Left lung (tissue), 10 donors: ENCODE data around the gene GALNS. TPM values are rescaled to one million over a fixed set of nuclear protein-coding genes. Genes with fewer than 3 reads are reported as not detected.
A peak's percentile ranks its signal among the peaks of the same experiment; 100 is the strongest.

Experiments used
- ATAC-seq: fragments of 200-7000 bp; cut with Tn5 transposase; one replicate; pipeline ENCODE4 v1.9.1; 2020; ENCODE audit warnings: moderate library complexity
- DNase-seq, 4 donors: peaks; one replicate each; pipeline ENCODE4 v3.0.0-alpha.2; 2013 to 2020
- H3K27ac ChIP-seq, 2 donors: fragments of 200-600 bp; sonication (generic) in 1 of 2; one replicate each; pipeline versions ENCODE4 v1.5.0 to v1.8.0; 2020 to 2021
- H3K27me3 ChIP-seq, 2 donors: fragments of 200-600 bp; sonication (generic) in 1 of 2; one replicate each; pipeline versions ENCODE4 v1.5.0 to v1.8.0; 2020 to 2021
- H3K36me3 ChIP-seq, 2 donors: fragments of 200-600 bp; sonication (generic) in 1 of 2; one replicate each; pipeline versions ENCODE4 v1.5.0 to v1.8.0; 2020 to 2021
- H3K4me1 ChIP-seq, 2 donors: fragments of 200-600 bp; one replicate each; pipeline ENCODE4 v1.8.0; 2021
- H3K4me3 ChIP-seq, 2 donors: fragments of 200-600 bp; sonication (generic) in 1 of 2; one replicate each; pipeline versions ENCODE4 v1.5.0 to v1.8.0; 2020 to 2021; ENCODE audit warnings: mild to moderate bottlenecking in 1 of 2
- H3K9me3 ChIP-seq, 2 donors: fragments of 200-600 bp; sonication (generic) in 1 of 2; one replicate each; pipeline versions ENCODE4 v1.5.0 to v1.8.0; 2020 to 2021
- CTCF ChIP-seq, 2 donors: fragments of 200-600 bp; sonication (generic) in 1 of 2; IDR thresholded peaks; one replicate each; pipeline versions ENCODE4 v1.5.0 to v1.8.0; 2021; ENCODE audit warnings: antibody characterized with exemption in 2 of 2
- intact Hi-C, 2 donors: fragments of 100-400 bp; cut with DNase I; formaldehyde crosslinking; loops; one replicate each; pipeline versions ENCODE4 v1.11.2 to v1.14.2; 2022
- polyA plus RNA-seq, 6 donors: library from polyadenylated mRNA; unstranded; fragments of 120-200 nt; gene quantifications; one replicate each; pipeline ENCODE4 v1.2.1, GENCODE V29; 2013; ENCODE audit not compliant: insufficient read length in 6 of 6
- total RNA-seq, 2 donors: library from RNA; stranded (reverse); fragmentation: NEBNext Ultra II Directional; extraction: Animal tissue kit (Norgen Biotek cat#: 25700); gene quantifications; one replicate each; pipeline ENCODE4 v1.2.1, GENCODE V29; 2021
- donor health status: DM: no; HTN: yes; CAD: no.
- donor health status: DM: no; HTN: no; CAD: no.

The GALNS gene
- total and polyA plus RNA-seq, 8 donors = 23.8 to 46.5 (median 31.9) TPM

- H3K27me3 ChIP-seq = no peaks in the 10 kb centered on the region
- intact Hi-C loops = no loop called here
- TF ChIP-seq CTCF (IDR thresholded peaks at IDR 0.05) = no peak
- H3K4me1 ChIP-seq = no peaks in the 10 kb centered on the region
- ATAC-seq (no peak), DNase-seq (no peak)
- no peaks in the 10 kb centered on the region for H3K9me3 ChIP-seq
- no peak overlapping the region for H3K27ac ChIP-seq
- peaks cover 0 to 22% of the 10 kb centered on the region in 2 donors for H3K36me3 ChIP-seq
- no peak overlapping the region for H3K4me3 ChIP-seq
These were observed 46.5 kb upstream of the GALNS start for GRCh38 chr16:88903267-88903666.

GRCh38 chr16:88902744-88903143 lies 46.0 kb upstream of the GALNS start:
- Histone ChIP-seq H3K27ac (no peak overlapping the region), H3K27me3 (no peaks in the 10 kb centered on the region), H3K4me3 (no peak overlapping the region), H3K36me3 (peaks cover 0 to 26% of the 10 kb centered on the region in 2 donors), H3K4me1 (no peaks in the 10 kb centered on the region), H3K9me3 (no peaks in the 10 kb centered on the region)
- intact Hi-C loops = no loop called here
- no peak for ATAC-seq
- TF ChIP-seq CTCF (IDR thresholded peaks at IDR 0.05) = no peak
- no peak for DNase-seq

- TF ChIP-seq CTCF (IDR thresholded peaks at IDR 0.05) = no peak
- H3K4me1 ChIP-seq = no peaks in the 10 kb centered on the region
- intact Hi-C loops = no loop called here
- H3K27ac ChIP-seq = no peak overlapping the region
- H3K36me3 ChIP-seq = peaks cover 0 to 35% of the 10 kb centered on the region in 2 donors
- H3K9me3 ChIP-seq = no peaks in the 10 kb centered on the region
- ATAC-seq (no peak), DNase-seq (no peak)
- no peaks in the 10 kb centered on the region for H3K27me3 ChIP-seq
- H3K4me3 ChIP-seq = no peak overlapping the region
These were observed 45.1 kb upstream of the GALNS start for GRCh38 chr16:88901718-88902337.

- Histone ChIP-seq H3K36me3 (peaks cover 0 to 43% of the 10 kb centered on the region in 2 donors), H3K4me1 (no peaks in the 10 kb centered on the region), H3K27me3 (no peaks in the 10 kb centered on the region), H3K27ac (peak overlapping the region in 1 of 2 donors; percentile 28), H3K4me3 (no peak overlapping the region), H3K9me3 (no peaks in the 10 kb centered on the region)
- intact Hi-C loops = no loop called here
- DNase-seq (peak in 2 of 4 donors; percentile 60 to 79), ATAC-seq (no peak)
- TF ChIP-seq CTCF (IDR thresholded peaks at IDR 0.05) = no peak
These were observed 43.9 kb upstream of the GALNS start for GRCh38 chr16:88900662-88901052.

- TF ChIP-seq CTCF (IDR thresholded peaks at IDR 0.05) = no peak
- no peaks in the 10 kb centered on the region for H3K4me1 ChIP-seq
- no peak overlapping the region for H3K4me3 ChIP-seq
- peaks cover 0 to 43% of the 10 kb centered on the region in 2 donors for H3K36me3 ChIP-seq
- H3K27ac ChIP-seq = peak overlapping the region in 1 of 2 donors; percentile 28
- ATAC-seq (no peak), DNase-seq (peak in 2 of 4 donors; percentile 35 to 63)
- H3K9me3 ChIP-seq = no peaks in the 10 kb centered on the region
- intact Hi-C loops = no loop called here
- no peaks in the 10 kb centered on the region for H3K27me3 ChIP-seq
These were observed 43.3 kb upstream of the GALNS start for GRCh38 chr16:88899901-88900661.
